GM19468 (cell line): Measurements from ENCODE around the gene ANKRD11.

Experiments
- ATAC-seq: cut with Tn5 transposase; IDR thresholded peaks from one replicate; pipeline ENCODE4 v1.9.1; 2021; ENCODE audit warnings: mild to moderate bottlenecking, moderate library complexity, moderate number of reproducible peaks; ENCODE audit not compliant: unreplicated experiment; ENCODE audit errors: extremely low read depth

ANKRD11 gene

GRCh38 chr16:89358030-89359005, 132.0 kb downstream of the ANKRD11 start:
- ATAC-seq: no peak

- ATAC-seq: no peak
Observed at GRCh38 chr16:89357055-89357816, 133.1 kb downstream of the ANKRD11 start.

- no peak for ATAC-seq
Observed at GRCh38 chr16:89355686-89356085, 134.7 kb downstream of the ANKRD11 start.

GRCh38 chr16:89355007-89355406, 135.4 kb downstream of the ANKRD11 start:
- no peak for ATAC-seq

GRCh38 chr16:89354325-89354724, 136.0 kb downstream of the ANKRD11 start:
- ATAC-seq: no peak

GRCh38 chr16:89352091-89352681, 138.2 kb downstream of the ANKRD11 start:
- no peak for ATAC-seq

- no peak for ATAC-seq
Observed at GRCh38 chr16:89351645-89352044, 138.7 kb downstream of the ANKRD11 start.

- ATAC-seq: no peak
Observed at GRCh38 chr16:89350701-89351380, 139.5 kb downstream of the ANKRD11 start.

- no peak for ATAC-seq
Observed at GRCh38 chr16:89349947-89350633, 140.3 kb downstream of the ANKRD11 start.

- ATAC-seq: no peak
Observed at GRCh38 chr16:89347807-89348206, 142.6 kb downstream of the ANKRD11 start.

GRCh38 chr16:89346869-89347268, 143.5 kb downstream of the ANKRD11 start:
- ATAC-seq: no peak

- no peak for ATAC-seq
Observed at GRCh38 chr16:89345642-89346150, 144.7 kb downstream of the ANKRD11 start.

GRCh38 chr16:89344846-89345611, 145.3 kb downstream of the ANKRD11 start:
- ATAC-seq: no peak

- ATAC-seq: no peak
Observed at GRCh38 chr16:89344458-89344834, 145.9 kb downstream of the ANKRD11 start.

GRCh38 chr16:89343501-89344457, 146.6 kb downstream of the ANKRD11 start:
- ATAC-seq: no peak

- ATAC-seq: no peak
Observed at GRCh38 chr16:89341697-89342694, 148.4 kb downstream of the ANKRD11 start.
